B cell (primary cell): Measurements from ENCODE around the gene GSC2. TPM values are rescaled to one million over a fixed set of nuclear protein-coding genes. Genes with fewer than 3 reads are reported as not detected.

Source experiments
- ATAC-seq: fragments of 200-7000 bp; cut with Tn5 transposase; one replicate; pipeline ENCODE4 v1.10.0; 2021; ENCODE audit warnings: low read depth, mild to moderate bottlenecking, moderate number of reproducible peaks, moderate library complexity
- CTCF ChIA-PET: fragments of 350-600 bp; sonication (Branson Sonifier 250); formaldehyde crosslinking; loops from one replicate; lab custom pipeline; 2021; ENCODE audit warnings: antibody characterized with exemption, inconsistent platforms; lab: Charles Lee
- POLR2A ChIA-PET: fragments of 350-600 bp; sonication (Branson Sonifier 250); formaldehyde crosslinking; loops from one replicate; lab custom pipeline; 2021; ENCODE audit warnings: antibody characterized with exemption; lab: Charles Lee
- DNase-seq: peaks from one replicate; pipeline ENCODE4 v3.0.0; 2013
- H2AFZ ChIP-seq: 2 replicates; pipeline ENCODE4 v1.6.1; 2012; ENCODE audit warnings: mild to moderate bottlenecking, low read depth, low read length; ENCODE audit not compliant: insufficient read depth, poor library complexity, severe bottlenecking
- H3K27ac ChIP-seq, 2 donors: 1 replicate in 1 of 2; 2 replicates in 1 of 2; pipeline ENCODE4 v1.5.1; 2012 to 2013; ENCODE audit warnings: low read length in 2 of 2, mild to moderate bottlenecking in 2 of 2, moderate library complexity in 1 of 2
- H3K27me3 ChIP-seq, 4 experiments: fragments of 200-600 bp in 1 of 4; sonication (generic) in 1 of 4; replicated peaks in 1 of 4; 1 replicate in 2 of 4; 2 replicates in 2 of 4; pipeline versions ENCODE4 v1.6.1 to v1.7.0; 2013 to 2016; ENCODE audit warnings: low read length in 3 of 4, mild to moderate bottlenecking in 2 of 4, mixed read lengths in 1 of 4, moderate library complexity in 1 of 4; ENCODE audit not compliant: insufficient read depth in 4 of 4, control insufficient read depth in 3 of 4; ENCODE audit errors: control extremely low read depth in 1 of 4
- H3K36me3 ChIP-seq, 2 experiments: replicated peaks in 1 of 2; 1 replicate in 1 of 2; 2 replicates in 1 of 2; pipeline versions ENCODE4 v1.6.1 to v1.7.1; 2013; ENCODE audit warnings: low read length in 1 of 2; ENCODE audit not compliant: insufficient read depth in 2 of 2, control insufficient read depth in 1 of 2; ENCODE audit errors: control extremely low read depth in 1 of 2, extremely low read depth in 1 of 2
- H3K4me1 ChIP-seq, 2 donors: fragments of 200-600 bp in 1 of 2; sonication (generic) in 1 of 2; 1 replicate in 1 of 2; 2 replicates in 1 of 2; pipeline versions ENCODE4 v1.5.1 to v1.6.1; 2013 to 2017; ENCODE audit warnings: low read length in 2 of 2; ENCODE audit not compliant: control insufficient read depth in 2 of 2, insufficient read depth in 2 of 2
- H3K4me2 ChIP-seq: replicated peaks from 2 replicates; pipeline ENCODE3; 2012; ENCODE audit warnings: mild to moderate bottlenecking, low read depth, low read length; ENCODE audit not compliant: poor library complexity, severe bottlenecking
- H3K4me3 ChIP-seq, 5 experiments: fragments of 200-600 bp in 1 of 5; sonication (generic) in 1 of 5; 1 replicate in 3 of 5; 2 replicates in 2 of 5; pipeline versions ENCODE4 v1.5.1 to v1.7.0; 2011 to 2016; ENCODE audit warnings: low read length in 4 of 5, mild to moderate bottlenecking in 4 of 5, low read depth in 2 of 5, control low read depth in 1 of 5, moderate library complexity in 1 of 5; ENCODE audit not compliant: insufficient read depth in 1 of 5; ENCODE audit errors: control extremely low read depth in 1 of 5, extremely low read depth in 1 of 5
- H3K79me2 ChIP-seq: fragments of 200-600 bp; sonication (generic); one replicate; pipeline ENCODE4 v1.6.0; 2016; ENCODE audit warnings: low read length; ENCODE audit not compliant: control insufficient read depth, insufficient read depth
- H3K9ac ChIP-seq: fragments of 200-600 bp; sonication (generic); 2 replicates; pipeline ENCODE4 v1.6.1; 2017; ENCODE audit warnings: mild to moderate bottlenecking, low read length, moderate library complexity
- H3K9me3 ChIP-seq, 3 donors: one replicate each; pipeline versions ENCODE4 v1.6.1 to v1.7.1; 2013; ENCODE audit warnings: low read length in 2 of 3; ENCODE audit not compliant: control insufficient read depth in 2 of 3, insufficient read depth in 1 of 3; ENCODE audit errors: control extremely low read depth in 1 of 3
- H4K20me1 ChIP-seq: 2 replicates; pipeline ENCODE4 v1.6.0; 2012; ENCODE audit warnings: mild to moderate bottlenecking, low read length; ENCODE audit not compliant: insufficient read depth, control insufficient read depth, poor library complexity, severe bottlenecking
- H3K27ac Mint-ChIP-seq: one replicate; pipeline ENCODE4 v1.8.0; 2021; ENCODE audit warnings: mixed read lengths
- H3K27me3 Mint-ChIP-seq: one replicate; pipeline ENCODE4 v1.8.0; 2021; ENCODE audit warnings: mixed read lengths
- H3K4me1 Mint-ChIP-seq: one replicate; pipeline ENCODE4 v1.8.0; 2021; ENCODE audit warnings: mixed read lengths
- H3K4me3 Mint-ChIP-seq: one replicate; pipeline ENCODE4 v1.8.0; 2021; ENCODE audit warnings: mixed read lengths
- H3K9me3 Mint-ChIP-seq: one replicate; pipeline ENCODE4 v1.8.0; 2022; ENCODE audit warnings: mixed read lengths; ENCODE audit not compliant: insufficient read depth
- CTCF ChIP-seq: fragments of 200-600 bp; IDR thresholded peaks from one replicate; pipeline ENCODE4 v1.8.0; 2022; ENCODE audit warnings: antibody characterized with exemption, mild to moderate bottlenecking
- EZH2 ChIP-seq: IDR thresholded peaks from 2 replicates; pipeline ENCODE4 v1.6.1; 2012; ENCODE audit warnings: borderline replicate concordance, low read depth, mild to moderate bottlenecking, moderate library complexity, low read length; ENCODE audit not compliant: insufficient read depth, poor library complexity, severe bottlenecking
- WGBS: methylation state at CpG from one replicate; pipeline ENCODE4 v1.1.5; 2013; ENCODE audit warnings: missing lambda C conversion rate; ENCODE audit not compliant: insufficient coverage; 5-methylcytosine and 5-hydroxymethylcytosine counted together
- intact Hi-C: fragments of 100-400 bp; cut with micrococcal nuclease; formaldehyde crosslinking; loops from one replicate; pipeline ENCODE4 v1.10.0; 2022
- polyA plus RNA-seq: library from polyadenylated mRNA; depleted of rRNA; stranded (reverse); fragments of >200 nt; gene quantifications from 2 replicates; pipeline ENCODE4 v1.2.3, GENCODE V29; 2012
- total RNA-seq, 2 donors: library from RNA; stranded (reverse); fragments of 120-200 nt in 1 of 2; gene quantifications; 1 replicate in 1 of 2; 2 replicates in 1 of 2; pipeline versions ENCODE4 v1.2.3 to v1.2.4, GENCODE V29; 2013 to 2022

GSC2 gene
- total and polyA plus RNA-seq, 2 donors (not counting 1 experiment from before 2014, with no cell fraction given) = not detected

DNA sequence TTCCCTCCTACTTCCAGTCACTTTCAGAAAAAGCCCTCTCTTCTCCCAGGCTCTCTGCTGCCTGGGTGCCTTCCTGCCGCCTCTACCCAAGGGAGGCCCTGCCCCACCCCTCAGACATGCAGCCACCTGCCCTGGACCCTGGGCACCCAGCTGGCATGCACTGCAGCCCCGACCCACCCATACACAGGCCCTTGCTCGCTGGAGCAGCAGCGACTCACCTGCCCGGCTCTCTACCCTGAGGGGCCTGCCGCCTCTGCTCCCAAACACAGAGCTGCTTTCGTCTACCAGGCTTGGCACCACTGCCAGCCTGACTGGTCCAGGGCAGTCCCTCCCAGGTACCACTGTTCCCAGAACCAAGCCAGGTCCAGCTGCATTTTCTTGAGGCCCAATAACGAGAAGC, 20.2 kb downstream of the GSC2 start:
- no peak overlapping the region for H3K4me3 ChIP-seq
- H3K79me2 ChIP-seq = no peaks in the 10 kb centered on the region
- CTCF ChIA-PET = no interaction called here
- no peak overlapping the region for H3K4me2 ChIP-seq
- intact Hi-C loops = no loop called here
- H4K20me1 ChIP-seq = no peaks in the 10 kb centered on the region
- H2AFZ ChIP-seq = no peak overlapping the region
- peaks cover 0 to 15% of the 10 kb centered on the region in 2 experiments for H3K36me3 ChIP-seq
- DNase-seq (no peak), ATAC-seq (no peak)
- Mint-ChIP-seq H3K9me3 (no peaks in the 10 kb centered on the region), H3K4me3 (no peak overlapping the region), H3K4me1 (no peaks in the 10 kb centered on the region), H3K27me3 (no peaks in the 10 kb centered on the region), H3K27ac (no peak overlapping the region)
- H3K9me3 ChIP-seq = no peaks in the 10 kb centered on the region
- 94% methylated on average over 7 of the region's 8 CpGs for WGBS
- H3K27me3 ChIP-seq = no peaks in the 10 kb centered on the region
- H3K27ac ChIP-seq = no peak overlapping the region
- no peak overlapping the region for H3K9ac ChIP-seq
- TF ChIP-seq CTCF (no peak), EZH2 (no peak)
- POLR2A ChIA-PET = no interaction called here
- H3K4me1 ChIP-seq = no peaks in the 10 kb centered on the region

- no peak overlapping the region for H3K4me3 ChIP-seq
- no peak for DNase-seq
- H3K9me3 ChIP-seq = no peaks in the 10 kb centered on the region
- H4K20me1 ChIP-seq = no peaks in the 10 kb centered on the region
- no peaks in the 10 kb centered on the region for H3K27me3 ChIP-seq
- Mint-ChIP-seq H3K27me3 (no peaks in the 10 kb centered on the region), H3K27ac (no peak overlapping the region), H3K4me3 (no peak overlapping the region), H3K9me3 (no peaks in the 10 kb centered on the region), H3K4me1 (no peaks in the 10 kb centered on the region)
- no peaks in the 10 kb centered on the region for H3K79me2 ChIP-seq
- no peak overlapping the region for H3K9ac ChIP-seq
- H3K4me2 ChIP-seq = no peak overlapping the region
- POLR2A ChIA-PET = no interaction called here
- 89% methylated on average over 7 of the region's 7 CpGs for whole genome bisulfite sequencing
- peaks cover 0 to 15% of the 10 kb centered on the region in 2 experiments for H3K36me3 ChIP-seq
- intact Hi-C loops = no loop called here
- no peak for ATAC-seq
- no peak overlapping the region for H3K27ac ChIP-seq
- no peaks in the 10 kb centered on the region for H3K4me1 ChIP-seq
- H2AFZ ChIP-seq = no peak overlapping the region
- CTCF ChIA-PET = no interaction called here
- TF ChIP-seq EZH2 = no peak
- no peak for TF ChIP-seq CTCF
Measured at GRCh38 chr22:19128946-19129727, 21.0 kb downstream of the GSC2 start.
